Psoas muscle (tissue), 8 donors: ENCODE measurements around the gene ADRB2. TPM values are rescaled to one million over a fixed set of nuclear protein-coding genes. Genes with fewer than 3 reads are reported as not detected.

Experiments
- ATAC-seq, 4 donors: fragments of 200-7000 bp; cut with Tn5 transposase; one replicate each; pipeline ENCODE4 v1.9.1; 2020; ENCODE audit warnings: moderate library complexity in 3 of 4, mild to moderate bottlenecking in 2 of 4
- DNase-seq, 2 donors: peaks; one replicate each; pipeline ENCODE4 v3.0.0-alpha.2; 2020
- H3K27ac ChIP-seq: fragments of 200-600 bp; one replicate; pipeline ENCODE4 v1.8.0; 2022
- H3K27me3 ChIP-seq, 3 donors: fragments of 200-600 bp in 1 of 3; one replicate each; pipeline versions ENCODE4 v1.6.1 to v1.8.0; 2013 to 2022; ENCODE audit warnings: low read length in 2 of 3, mild to moderate bottlenecking in 2 of 3, moderate library complexity in 1 of 3; ENCODE audit not compliant: insufficient read depth in 3 of 3
- H3K36me3 ChIP-seq, 2 donors: fragments of 200-600 bp in 1 of 2; one replicate each; pipeline versions ENCODE4 v1.6.1 to v1.8.0; 2013 to 2022; ENCODE audit warnings: low read depth in 1 of 2, mild to moderate bottlenecking in 1 of 2, moderate library complexity in 1 of 2; ENCODE audit not compliant: insufficient read depth in 1 of 2
- H3K4me1 ChIP-seq: fragments of 200-600 bp; one replicate; pipeline ENCODE4 v1.8.0; 2022
- H3K4me3 ChIP-seq: fragments of 200-600 bp; one replicate; pipeline ENCODE4 v1.8.0; 2022; ENCODE audit warnings: mild to moderate bottlenecking
- H3K9me3 ChIP-seq: fragments of 200-600 bp; one replicate; pipeline ENCODE4 v1.8.0; 2022
- WGBS, 3 donors: extraction: QIAGEN DNeasy Blood & Tissue Kit; methylation state at CpG; one replicate each; pipeline versions ENCODE4 v1.1.6 to v1.1.7; 2013; 5-methylcytosine and 5-hydroxymethylcytosine counted together
- intact Hi-C, 2 donors: fragments of 100-400 bp; cut with DNase I; formaldehyde crosslinking; loops; one replicate each; pipeline versions ENCODE4 v1.11.0 to v1.14.2; 2022
- polyA plus RNA-seq, 3 donors: library from polyadenylated mRNA; stranded (reverse); fragments of 200-250 nt; gene quantifications; one replicate each; pipeline ENCODE4 v1.2.3, GENCODE V29; 2013
- total RNA-seq, 4 donors: library from RNA; stranded (reverse); fragmentation: NEBNext Ultra II Directional in 2 of 4; extraction: Animal tissue kit (Norgen Biotek cat#: 25700) in 2 of 4; gene quantifications; one replicate each; pipeline versions ENCODE4 v1.2.1 to v1.2.4, GENCODE V29; 2021 to 2023
- TF ChIP-seq, protein P1 (sequence below): fragments of 200-600 bp; IDR thresholded peaks from one replicate; pipeline ENCODE4 v1.8.0; 2022; ENCODE audit warnings: antibody characterized with exemption
- donor health status: healthy with polysubstance abuse.
- donor health status: DM: no; HTN: no; CAD: no; lungs with moderate emphysema.
- donor health status: Bipolar disorder and iron deficiency.
- donor health status: healthy.
- donor health status: DM: yes; HTN: yes; CAD: no.
- donor health status: DM: no; HTN: no; CAD: no.
- donor health status: DM: no; HTN: no; CAD: no.
- donor health status: DM: yes; HTN: yes; CAD: no.

Gene ADRB2
- total and polyA plus RNA-seq, 7 donors: 1.3 to 11.1 (median 5.6) TPM

DNA sequence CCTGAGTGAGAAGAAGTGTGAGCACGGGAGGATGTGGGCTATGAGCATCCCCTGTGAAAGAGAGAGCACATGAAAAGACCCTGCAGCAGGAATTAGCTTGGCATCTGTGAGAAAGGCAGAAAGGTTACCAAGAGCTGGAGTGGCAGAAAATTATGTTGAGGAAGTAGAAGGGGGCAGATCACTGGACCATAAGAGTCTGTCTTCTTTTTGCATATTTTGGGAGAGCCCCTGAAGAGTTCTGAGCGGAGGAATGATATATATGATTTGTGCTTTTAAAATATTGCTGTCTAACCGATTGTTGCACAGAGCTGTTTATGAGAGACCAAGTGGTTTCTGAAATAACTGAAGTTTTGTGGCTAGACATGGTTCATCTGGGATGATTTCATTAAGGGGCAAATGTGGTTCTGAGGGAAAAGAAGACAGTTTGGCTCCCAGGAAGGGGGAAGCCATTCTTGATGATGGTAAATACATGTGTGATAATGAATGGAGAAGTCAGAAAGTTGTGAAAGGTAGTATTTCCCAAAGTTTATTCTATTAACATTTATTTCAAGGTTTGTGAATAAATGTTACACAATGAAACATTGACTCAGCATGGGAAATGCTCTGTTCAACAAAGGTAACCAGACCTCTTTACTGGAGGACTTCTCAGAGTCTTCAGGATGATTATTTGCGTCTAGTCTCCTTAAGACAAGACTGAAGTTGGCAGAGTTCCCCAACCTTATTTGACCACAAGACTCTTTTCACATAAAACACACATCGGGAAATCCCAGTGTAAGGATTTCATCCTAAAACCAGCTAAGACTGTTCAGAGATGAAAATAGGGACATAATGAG is 31.5 kb upstream of the ADRB2 start:
- no peak for ATAC-seq
- no peaks in the 10 kb centered on the region for H3K4me1 ChIP-seq
- no peak overlapping the region for H3K4me3 ChIP-seq
- 75 to 84% (median 82%) methylated on average over 5 of the region's 5 CpGs for WGBS, 3 donors
- no peaks in the 10 kb centered on the region for H3K36me3 ChIP-seq
- H3K9me3 ChIP-seq: no peaks in the 10 kb centered on the region
- TF ChIP-seq, protein P1, sequence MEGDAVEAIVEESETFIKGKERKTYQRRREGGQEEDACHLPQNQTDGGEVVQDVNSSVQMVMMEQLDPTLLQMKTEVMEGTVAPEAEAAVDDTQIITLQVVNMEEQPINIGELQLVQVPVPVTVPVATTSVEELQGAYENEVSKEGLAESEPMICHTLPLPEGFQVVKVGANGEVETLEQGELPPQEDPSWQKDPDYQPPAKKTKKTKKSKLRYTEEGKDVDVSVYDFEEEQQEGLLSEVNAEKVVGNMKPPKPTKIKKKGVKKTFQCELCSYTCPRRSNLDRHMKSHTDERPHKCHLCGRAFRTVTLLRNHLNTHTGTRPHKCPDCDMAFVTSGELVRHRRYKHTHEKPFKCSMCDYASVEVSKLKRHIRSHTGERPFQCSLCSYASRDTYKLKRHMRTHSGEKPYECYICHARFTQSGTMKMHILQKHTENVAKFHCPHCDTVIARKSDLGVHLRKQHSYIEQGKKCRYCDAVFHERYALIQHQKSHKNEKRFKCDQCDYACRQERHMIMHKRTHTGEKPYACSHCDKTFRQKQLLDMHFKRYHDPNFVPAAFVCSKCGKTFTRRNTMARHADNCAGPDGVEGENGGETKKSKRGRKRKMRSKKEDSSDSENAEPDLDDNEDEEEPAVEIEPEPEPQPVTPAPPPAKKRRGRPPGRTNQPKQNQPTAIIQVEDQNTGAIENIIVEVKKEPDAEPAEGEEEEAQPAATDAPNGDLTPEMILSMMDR: no peak
- H3K27me3 ChIP-seq: no peaks in the 10 kb centered on the region
- intact Hi-C loops: no loop called here
- H3K27ac ChIP-seq: no peak overlapping the region
- no peak for DNase-seq

DNA sequence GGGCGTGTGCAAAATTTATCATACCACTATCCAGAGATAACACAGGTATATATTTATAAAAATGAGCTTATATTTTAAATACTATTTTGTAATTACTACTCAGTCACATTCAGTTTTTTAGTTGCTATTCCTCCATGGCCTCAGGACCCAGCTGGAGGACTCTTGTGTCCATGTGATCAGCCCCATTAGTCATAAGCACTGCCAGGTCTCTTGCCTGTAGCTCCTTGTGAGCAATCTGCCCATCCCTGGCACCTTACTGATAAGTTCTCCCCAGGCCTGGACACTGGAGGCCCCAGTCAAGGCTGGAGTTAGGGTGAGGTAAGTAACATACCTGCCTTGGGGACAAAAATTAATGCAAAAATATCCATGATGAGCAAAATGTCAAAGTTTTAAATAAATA is 29.5 kb upstream of the ADRB2 start:
- no peak overlapping the region for H3K4me3 ChIP-seq
- no peaks in the 10 kb centered on the region for H3K9me3 ChIP-seq
- no peaks in the 10 kb centered on the region for H3K27me3 ChIP-seq
- H3K27ac ChIP-seq: no peak overlapping the region
- WGBS, 3 donors: 94 to 98% (median 96%) methylated on average over 1 of the region's 1 CpG
- DNase-seq (no peak), ATAC-seq (no peak)
- intact Hi-C loops: no loop called here
- TF ChIP-seq, protein P1: no peak
- H3K36me3 ChIP-seq: no peaks in the 10 kb centered on the region
- no peaks in the 10 kb centered on the region for H3K4me1 ChIP-seq

DNA sequence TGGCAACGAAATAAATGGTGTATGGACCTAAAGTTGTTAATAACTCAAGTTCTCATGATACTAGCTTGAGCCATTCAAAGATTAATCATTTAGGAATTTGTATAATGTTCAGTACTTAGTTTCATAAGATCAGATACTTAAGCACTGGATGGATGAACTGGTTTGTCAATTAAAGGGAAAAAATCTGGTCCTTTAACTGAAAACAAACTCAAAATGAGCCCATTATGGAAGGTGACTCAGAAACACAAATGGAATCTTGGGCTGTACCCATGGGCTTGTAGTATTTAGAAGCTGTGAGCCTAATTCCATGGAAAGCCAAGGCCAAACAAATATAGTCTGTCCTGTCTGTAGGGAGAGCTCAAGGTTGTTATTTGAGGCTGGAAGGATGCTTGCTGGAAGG is 27.6 kb upstream of the ADRB2 start:
- H3K27ac ChIP-seq: no peak overlapping the region
- H3K36me3 ChIP-seq: no peaks in the 10 kb centered on the region
- intact Hi-C loops: no loop called here
- H3K4me1 ChIP-seq: no peaks in the 10 kb centered on the region
- TF ChIP-seq, protein P1: no peak
- ATAC-seq: no peak
- no peaks in the 10 kb centered on the region for H3K27me3 ChIP-seq
- no peak for DNase-seq
- no peak overlapping the region for H3K4me3 ChIP-seq
- 84 to 100% (median 91%) methylated on average over 1 of the region's 1 CpG for WGBS, 3 donors
- no peaks in the 10 kb centered on the region for H3K9me3 ChIP-seq

DNA sequence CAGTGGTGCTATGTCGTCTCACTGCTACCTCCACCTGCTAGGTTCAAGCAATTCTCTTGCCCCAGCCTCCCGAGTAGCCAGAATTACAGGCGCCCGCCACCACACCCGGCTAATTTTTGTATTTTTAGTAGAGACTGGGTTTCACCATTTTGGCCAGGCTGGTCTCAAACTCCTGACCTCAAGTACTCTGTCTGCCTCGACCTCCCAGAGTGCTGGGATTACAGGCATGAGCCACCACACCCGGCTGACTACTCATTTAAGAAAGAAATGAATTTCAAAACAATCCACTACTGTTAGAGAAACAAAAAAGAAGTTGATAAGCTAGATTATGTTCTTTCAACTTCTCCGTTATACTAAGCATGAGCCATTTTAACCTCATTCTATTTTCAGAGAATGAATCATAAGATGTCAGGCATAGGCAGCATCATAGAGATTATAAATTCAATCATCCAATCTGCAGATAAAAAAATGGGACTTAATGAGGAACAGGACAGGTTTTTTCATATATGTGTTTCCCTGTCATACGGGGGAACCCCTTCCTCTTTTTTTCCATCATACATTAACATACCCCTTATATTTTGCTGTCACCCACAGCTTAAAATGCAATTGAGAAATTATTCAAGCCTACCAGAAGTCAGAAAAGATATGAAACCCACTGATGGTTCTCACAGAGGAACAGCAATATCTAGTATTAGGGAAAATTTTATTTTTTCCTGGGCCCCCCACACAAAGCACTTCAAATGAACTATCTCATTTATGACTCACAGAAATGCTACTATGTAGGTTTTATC is 26.5 kb upstream of the ADRB2 start:
- TF ChIP-seq, protein P1: no peak
- H3K9me3 ChIP-seq: no peaks in the 10 kb centered on the region
- H3K27ac ChIP-seq: no peak overlapping the region
- intact Hi-C loops: no loop called here
- no peak overlapping the region for H3K4me3 ChIP-seq
- peaks cover 1% of the 10 kb centered on the region for H3K4me1 ChIP-seq
- H3K36me3 ChIP-seq: no peaks in the 10 kb centered on the region
- WGBS, 3 donors: 83 to 89% (median 84%) methylated on average over 9 of the region's 9 CpGs
- no peaks in the 10 kb centered on the region for H3K27me3 ChIP-seq
- ATAC-seq (peak in 2 of 4 donors; percentile 40 to 62), DNase-seq (no peak)
